T-cell (primary cell): ENCODE results near the gene ZNF419. TPM values are rescaled to one million over a fixed set of nuclear protein-coding genes. Genes with fewer than 3 reads are reported as not detected.
"Not testable (repeated sequence)": the region's sequence is repeated elsewhere in the genome, so short reads cannot be mapped to it uniquely, and the experiment has no call there.

Experiments
- ATAC-seq, 4 experiments: fragments of 200-7000 bp in 3 of 4; fragments of 150-1000 bp in 1 of 4; cut with Tn5 transposase; replicated peaks in 1 of 4; 1 replicate in 3 of 4; 2 replicates in 1 of 4; pipeline ENCODE4 v1.10.0; 2021; ENCODE audit warnings: moderate library complexity in 3 of 4, mild to moderate bottlenecking in 2 of 4, moderate number of reproducible peaks in 1 of 4
- CTCF ChIA-PET, 2 donors: fragments of 300-600 bp; sonication (Branson Sonifier 250); formaldehyde crosslinking; loops; one replicate each; lab custom pipeline; 2022; ENCODE audit warnings: antibody characterized with exemption in 2 of 2; lab: Charles Lee
- POLR2A ChIA-PET, 2 donors: fragments of 300-600 bp; sonication (Branson Sonifier 250); formaldehyde crosslinking; loops; one replicate each; lab custom pipeline; 2022; ENCODE audit warnings: antibody characterized with exemption in 2 of 2; lab: Charles Lee
- DNase-seq, 35 experiments: peaks; one replicate each; pipeline versions ENCODE4 v3.0.0 to v3.0.0-alpha.2; 2013 to 2023
- H3K27ac ChIP-seq: one replicate; pipeline ENCODE4 v1.5.1; 2013; ENCODE audit warnings: low read length
- H3K27me3 ChIP-seq, 2 experiments: replicated peaks in 1 of 2; 1 replicate in 1 of 2; 2 replicates in 1 of 2; pipeline versions ENCODE4 v1.6.1 to v1.7.0; 2013; ENCODE audit warnings: low read length in 1 of 2, mixed read lengths in 1 of 2; ENCODE audit not compliant: control insufficient read depth in 2 of 2, insufficient read depth in 2 of 2; ENCODE audit errors: extremely low read depth in 1 of 2
- H3K36me3 ChIP-seq, 2 donors: 1 replicate in 1 of 2; 2 replicates in 1 of 2; pipeline versions ENCODE4 v1.6.1 to v1.7.0; 2013; ENCODE audit warnings: low read length in 1 of 2; ENCODE audit not compliant: control insufficient read depth in 2 of 2, insufficient read depth in 1 of 2; ENCODE audit errors: extremely low read depth in 1 of 2
- H3K4me1 ChIP-seq, 2 experiments: 1 replicate in 1 of 2; 2 replicates in 1 of 2; pipeline versions ENCODE4 v1.6.1 to v1.7.0; 2013; ENCODE audit warnings: low read length in 2 of 2, mixed read lengths in 1 of 2; ENCODE audit not compliant: insufficient read depth in 2 of 2, control insufficient read depth in 1 of 2; ENCODE audit errors: extremely low read depth in 1 of 2
- H3K4me3 ChIP-seq, 2 donors: 1 replicate in 1 of 2; 2 replicates in 1 of 2; pipeline versions ENCODE4 v1.5.1 to v1.7.0; 2013; ENCODE audit warnings: mild to moderate bottlenecking in 2 of 2, low read length in 1 of 2, moderate library complexity in 1 of 2; ENCODE audit not compliant: control insufficient read depth in 1 of 2; ENCODE audit errors: extremely low read depth in 1 of 2
- H3K9me3 ChIP-seq: 2 replicates; pipeline ENCODE4 v1.7.0; 2013
- H3K27ac Mint-ChIP-seq, 2 donors: one replicate each; pipeline ENCODE4 v1.8.0; 2020 to 2021; ENCODE audit warnings: mild to moderate bottlenecking in 2 of 2, mixed read lengths in 2 of 2
- H3K27me3 Mint-ChIP-seq, 2 donors: one replicate each; pipeline ENCODE4 v1.8.0; 2021 to 2022; ENCODE audit warnings: mixed read lengths in 2 of 2
- H3K36me3 Mint-ChIP-seq: one replicate; pipeline ENCODE4 v1.8.0; 2021; ENCODE audit warnings: mixed read lengths
- H3K4me1 Mint-ChIP-seq, 3 donors: one replicate each; pipeline ENCODE4 v1.8.0; 2020 to 2022; ENCODE audit warnings: mixed read lengths in 3 of 3, mild to moderate bottlenecking in 1 of 3
- H3K4me3 Mint-ChIP-seq, 3 donors: one replicate each; pipeline ENCODE4 v1.8.0; 2020 to 2022; ENCODE audit warnings: mild to moderate bottlenecking in 3 of 3, mixed read lengths in 3 of 3, moderate library complexity in 3 of 3
- H3K9me3 Mint-ChIP-seq, 3 donors: one replicate each; pipeline ENCODE4 v1.8.0; 2020 to 2022; ENCODE audit warnings: mixed read lengths in 3 of 3
- WGBS: methylation state at CpG from one replicate; pipeline ENCODE4 v1.1.5; 2013; ENCODE audit warnings: missing lambda C conversion rate; ENCODE audit not compliant: insufficient coverage; 5-methylcytosine and 5-hydroxymethylcytosine counted together
- total RNA-seq, 35 experiments: library from RNA in 6 of 35; stranded (reverse) in 6 of 35; fragments of 120-200 nt in 1 of 35; gene quantifications; one replicate each; pipeline versions ENCODE4 v1.2.1 to v1.2.4 and lab custom pipeline; 2013 to 2026

Gene ZNF419
- total RNA-seq, 5 donors from 2014 or later (not counting 1 experiment from before 2014, with no cell fraction given), result 6.3 to 24.5 (median 21.5) TPM

DNA sequence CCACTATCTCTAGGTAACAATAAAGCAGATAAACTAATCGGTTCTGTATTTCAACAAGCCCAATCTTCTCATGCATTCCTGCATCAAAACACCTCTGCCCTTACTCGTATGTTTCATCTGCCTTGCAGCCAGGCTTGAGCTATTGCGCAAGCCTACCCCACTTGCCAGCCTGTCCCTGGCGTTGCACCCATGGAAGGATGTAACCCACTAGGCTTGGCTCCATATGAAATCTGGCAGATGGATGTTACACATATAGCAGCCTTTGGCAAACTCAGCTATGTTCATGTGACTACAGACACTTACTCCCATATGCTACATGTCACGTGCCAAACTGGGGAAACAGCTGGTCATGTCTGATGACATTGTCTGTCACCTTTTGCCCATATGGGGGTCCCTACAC lies 27.7 kb downstream of the ZNF419 start:
- DNase-seq (no peak), ATAC-seq (no peak)
- Mint-ChIP-seq H3K4me1 (no peaks in the 10 kb centered on the region), H3K27ac (no peak overlapping the region), H3K36me3 (peaks cover 73% of the 10 kb centered on the region), H3K4me3 (no peak overlapping the region), H3K9me3 (peaks cover 21 to 66% (median 58%) of the 10 kb centered on the region in 3 donors), H3K27me3 (no peaks in the 10 kb centered on the region)
- POLR2A ChIA-PET, result no interaction called here
- Histone ChIP-seq H3K27me3 (no peaks in the 10 kb centered on the region), H3K36me3 (peaks cover 4 to 22% of the 10 kb centered on the region in 2 donors), H3K27ac (no peak overlapping the region), H3K9me3 (peaks cover 12% of the 10 kb centered on the region), H3K4me3 (no peak overlapping the region), H3K4me1 (no peaks in the 10 kb centered on the region)
- WGBS, result 70% methylated on average over 5 of the region's 5 CpGs
- CTCF ChIA-PET, result interaction anchor here in 1 of 2 donors (0.7 kb wide), 1 partner anchor 715 kb away, joined by 3 read pairs; no protein-coding TSS in a partner anchor

DNA sequence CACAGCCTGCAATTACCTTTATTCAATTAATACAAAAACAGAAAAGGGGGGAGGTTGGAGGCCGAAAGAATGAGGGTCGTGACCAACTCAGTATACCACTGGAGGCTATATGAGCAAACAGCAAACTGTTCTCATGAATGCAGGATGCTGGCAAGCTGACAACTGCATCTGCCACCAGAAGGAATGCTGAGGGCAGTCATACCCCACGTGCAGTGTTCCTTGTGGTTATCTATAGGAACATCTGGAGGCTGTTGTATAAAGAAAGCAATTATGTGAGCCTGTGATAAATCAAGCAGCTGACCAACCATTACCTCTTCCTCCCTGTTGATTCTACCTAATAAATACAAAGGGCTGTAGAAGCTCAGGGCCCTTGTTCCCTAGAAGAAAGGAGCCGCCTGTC lies 30.5 kb downstream of the ZNF419 start:
- H3K36me3 Mint-ChIP-seq, result peaks cover 61% of the 10 kb centered on the region
- ATAC-seq, H3K27ac Mint-ChIP-seq, H3K4me3 ChIP-seq, DNase-seq, H3K9me3 ChIP-seq, H3K27me3 Mint-ChIP-seq, H3K4me1 ChIP-seq, H3K4me1 Mint-ChIP-seq, H3K4me3 Mint-ChIP-seq, CTCF ChIA-PET, H3K27ac ChIP-seq, H3K27me3 ChIP-seq: not testable (repeated sequence)
- H3K36me3 ChIP-seq, result peaks cover 4 to 20% of the 10 kb centered on the region in 2 donors
- WGBS, result 100% methylated on average over 1 of the region's 4 CpGs
- H3K9me3 Mint-ChIP-seq, result peaks cover 26 to 65% (median 58%) of the 10 kb centered on the region in 3 donors
- POLR2A ChIA-PET, result interaction anchor here in 1 of 2 donors (0.6 kb wide), 1 partner anchor 816 kb away, joined by 3 read pairs; no protein-coding TSS in a partner anchor

- H3K27ac Mint-ChIP-seq, result peak within 1 kb of the TSS; percentile 89 to 91
- ATAC-seq (peak; percentile 99 to 100 (median 99)), DNase-seq (peak; percentile 76 to 92 (median 85))
- H3K9me3 ChIP-seq, result peaks cover 7% of the 10 kb centered on the region
- peak within 1 kb of the TSS; percentile 80 for H3K27ac ChIP-seq
- peaks cover 0 to 2% of the 10 kb centered on the region in 2 experiments for H3K27me3 ChIP-seq
- WGBS, result under 1% methylated on average over 64 of the region's 64 CpGs
- no peaks in the 10 kb centered on the region for H3K27me3 Mint-ChIP-seq
- peaks cover 8 to 19% of the 10 kb centered on the region in 2 experiments for H3K4me1 ChIP-seq
- ChIA-PET POLR2A (no interaction called here), CTCF (no interaction called here)
- H3K4me3 ChIP-seq, result peak within 1 kb of the TSS; percentile 82 to 84
- peaks cover 4 to 20% of the 10 kb centered on the region in 2 donors for H3K36me3 ChIP-seq
- peaks cover 20 to 31% (median 27%) of the 10 kb centered on the region in 3 donors for H3K4me1 Mint-ChIP-seq
- peaks cover 37% of the 10 kb centered on the region for H3K36me3 Mint-ChIP-seq
- H3K4me3 Mint-ChIP-seq, result peak within 1 kb of the TSS; percentile 97 to 99 (median 98)
- peaks cover 19 to 57% (median 41%) of the 10 kb centered on the region in 3 donors for H3K9me3 Mint-ChIP-seq
Measured at GRCh38 chr19:57527136-57527881, 39.8 kb downstream of the ZNF419 start, which contains the start of gene ZNF549. TSS of gene ZNF549 (plus strand) at chr19:57527356. CDS start at chr19:57527574, 218 bp downstream.

GRCh38 chr19:57537953-57538547 lies 50.5 kb downstream of the ZNF419 start:
- Histone ChIP-seq H3K4me3 (no peak overlapping the region), H3K4me1 (no peaks in the 10 kb centered on the region), H3K27me3 (no peaks in the 10 kb centered on the region), H3K9me3 (peaks cover 24% of the 10 kb centered on the region), H3K36me3 (peaks cover 38 to 54% of the 10 kb centered on the region in 2 donors), H3K27ac (no peak overlapping the region)
- Mint-ChIP-seq H3K4me1 (peaks cover 0 to 2% (median 0%) of the 10 kb centered on the region in 3 donors), H3K27ac (no peak overlapping the region), H3K27me3 (no peaks in the 10 kb centered on the region), H3K4me3 (no peak overlapping the region), H3K36me3 (peaks cover 97% of the 10 kb centered on the region), H3K9me3 (peaks cover 28 to 81% (median 67%) of the 10 kb centered on the region in 3 donors)
- 100% methylated on average over 1 of the region's 7 CpGs for WGBS
- CTCF ChIA-PET, result no interaction called here
- POLR2A ChIA-PET, result no interaction called here
- DNase-seq (no peak), ATAC-seq (no peak)

Other genes with a start within 250 kb of the ZNF419 start
- 10 to 100 TPM; 18.6 to 30.6 (median 19.3) TPM for gene ZNF805, start 247.1 kb upstream of the ZNF419 start, total RNA-seq
- gene ZNF460, start 207.3 kb upstream of the ZNF419 start, total RNA-seq, result 10 to 100 TPM; 65.2 to 77.3 (median 66.0) TPM
- 10 to 100 TPM in 1 of 5 donors, 1 to 10 TPM in 4; 3.9 to 11.1 (median 7.9) TPM for gene ZNF543, start 167.3 kb upstream of the ZNF419 start, total RNA-seq
- 10 to 100 TPM in 3 of 5 donors, 1 to 10 TPM in 2; 7.1 to 14.3 (median 11.8) TPM for gene ZNF304, start 136.5 kb upstream of the ZNF419 start, total RNA-seq
- gene TRAPPC2B, start 124.2 kb upstream of the ZNF419 start, total RNA-seq, result 10 to 100 TPM in 2 of 5 donors, 1 to 10 TPM in 3; 7.1 to 11.4 (median 9.6) TPM
- 1 to 10 TPM in 3 of 5 donors, under 1 TPM in 2; 0.77 to 4.8 (median 3.5) TPM for gene ZNF547, start 124.2 kb upstream of the ZNF419 start, total RNA-seq
- 100 to 1,000 TPM in 2 of 5 donors, 10 to 100 TPM in 3; 57.3 to 110 (median 82.8) TPM for gene ZNF548, start 97.9 kb upstream of the ZNF419 start, total RNA-seq
- gene ZNF17, start 76.6 kb upstream of the ZNF419 start, total RNA-seq, result 10 to 100 TPM; 10.0 to 27.8 (median 21.2) TPM
- 10 to 100 TPM in 3 of 5 donors, 1 to 10 TPM in 2; 6.8 to 21.3 (median 18.2) TPM for gene ZNF749, start 52.4 kb upstream of the ZNF419 start, total RNA-seq
- under 1 TPM in 3 of 5 donors, not detected in 2; 0.41 to 0.61 (median 0.53) TPM for gene VN1R1, start 30.6 kb upstream of the ZNF419 start, total RNA-seq
- 10 to 100 TPM in 1 of 5 donors, 1 to 10 TPM in 4; 2.3 to 12.1 (median 9.4) TPM for gene ZNF772, start 10.2 kb upstream of the ZNF419 start, total RNA-seq
- 10 to 100 TPM; 10.3 to 25.6 (median 18.7) TPM for gene ZNF773, start 12.2 kb downstream of the ZNF419 start, total RNA-seq
- gene ZNF549, start 39.6 kb downstream of the ZNF419 start, total RNA-seq, result 10 to 100 TPM in 4 of 5 donors, 1 to 10 TPM in 1; 9.0 to 17.4 (median 16.0) TPM
- gene ZNF550, start 72.1 kb downstream of the ZNF419 start, total RNA-seq, result 10 to 100 TPM; 16.9 to 47.4 (median 45.1) TPM
- gene ZNF416, start 91.2 kb downstream of the ZNF419 start, total RNA-seq, result 10 to 100 TPM in 3 of 5 donors, 1 to 10 TPM in 2; 5.6 to 11.1 (median 10.0) TPM
- gene ZIK1, start 96.4 kb downstream of the ZNF419 start, total RNA-seq, result 10 to 100 TPM in 2 of 5 donors, 1 to 10 TPM in 3; 4.9 to 10.6 (median 8.2) TPM
- 1 to 10 TPM; 3.0 to 9.7 (median 9.2) TPM for gene ZNF530, start 112.1 kb downstream of the ZNF419 start, total RNA-seq
- gene ZNF134, start 126.5 kb downstream of the ZNF419 start, total RNA-seq, result 10 to 100 TPM; 16.4 to 31.0 (median 22.3) TPM
- gene ZNF211, start 145.4 kb downstream of the ZNF419 start, total RNA-seq, result 10 to 100 TPM; 30.7 to 40.5 (median 34.7) TPM
- gene ZSCAN4, start 181.2 kb downstream of the ZNF419 start, total RNA-seq, result not detected
- 10 to 100 TPM; 10.4 to 18.6 (median 17.2) TPM for gene ZNF551, start 194.2 kb downstream of the ZNF419 start, total RNA-seq
- 10 to 100 TPM in 2 of 5 donors, 1 to 10 TPM in 3; 6.3 to 16.2 (median 7.7) TPM for gene ZNF154, start 221.5 kb downstream of the ZNF419 start, total RNA-seq
- 10 to 100 TPM; 15.2 to 32.8 (median 30.4) TPM for gene ZNF671, start 239.9 kb downstream of the ZNF419 start, total RNA-seq